Upper lobe of left lung (tissue), 6 donors: Measurements from ENCODE around the gene TADA3. TPM values are rescaled to one million over a fixed set of nuclear protein-coding genes. Genes with fewer than 3 reads are reported as not detected.

Experiments used
- ATAC-seq, 2 donors: fragments of 200-7000 bp; cut with Tn5 transposase; one replicate each; pipeline ENCODE4 v1.9.1; 2022; ENCODE audit warnings: mild to moderate bottlenecking in 2 of 2, moderate library complexity in 2 of 2; ENCODE audit not compliant: low FRiP score in 2 of 2
- DNase-seq, 2 donors: peaks; one replicate each; pipeline ENCODE4 v3.0.0-alpha.2; 2019 to 2020
- H3K27ac ChIP-seq, 4 donors: fragments of 200-600 bp; sonication (generic); one replicate each; pipeline ENCODE4 v1.5.1; 2016 to 2019
- H3K27me3 ChIP-seq, 4 donors: fragments of 200-600 bp; sonication (generic); one replicate each; pipeline ENCODE4 v1.5.1; 2017 to 2019
- H3K36me3 ChIP-seq, 4 donors: fragments of 200-600 bp; sonication (generic); one replicate each; pipeline ENCODE4 v1.5.1; 2016 to 2019
- H3K4me1 ChIP-seq, 4 donors: fragments of 200-600 bp; sonication (generic); one replicate each; pipeline ENCODE4 v1.5.1; 2018 to 2019
- H3K4me3 ChIP-seq, 4 donors: fragments of 200-600 bp; sonication (generic); one replicate each; pipeline ENCODE4 v1.5.1; 2017 to 2019; ENCODE audit warnings: mild to moderate bottlenecking in 2 of 4, moderate library complexity in 1 of 4
- H3K9me3 ChIP-seq, 4 donors: fragments of 200-600 bp; sonication (generic); one replicate each; pipeline ENCODE4 v1.5.1; 2018 to 2019
- EP300 ChIP-seq, 4 donors: sonication (generic); formaldehyde crosslinking; IDR thresholded peaks; one replicate each; pipeline ENCODE4 v1.5.1; 2017; ENCODE audit warnings: antibody characterized with exemption in 4 of 4, control low read depth in 2 of 4
- POLR2A ChIP-seq, 4 donors: fragments of 450-650 bp; IDR thresholded peaks; one replicate each; pipeline ENCODE4 v1.5.1; 2016 to 2017; ENCODE audit warnings: antibody characterized with exemption in 4 of 4, mild to moderate bottlenecking in 2 of 4
- POLR2AphosphoS5 ChIP-seq, 2 donors: sonication (generic); formaldehyde crosslinking; IDR thresholded peaks; one replicate each; pipeline ENCODE4 v1.5.1; 2017; ENCODE audit warnings: antibody characterized with exemption in 2 of 2
- WGBS, 2 donors: methylation state at CpG; one replicate each; pipeline ENCODE4 v1.1.5; 2017 to 2018; 5-methylcytosine and 5-hydroxymethylcytosine counted together
- total RNA-seq, 6 donors: library from RNA; depleted of rRNA in 4 of 6; stranded (reverse); fragments of >200 nt in 4 of 6; gene quantifications; one replicate each; pipeline versions ENCODE4 v1.1.0 to v1.2.1, GENCODE V29; 2016 to 2021
- TF ChIP-seq, protein P1 (sequence below), 6 experiments: fragments of 450-650 bp in 4 of 6; fragments of 200-600 bp in 2 of 6; sonication (generic) in 2 of 6; IDR thresholded peaks; one replicate each; pipeline ENCODE4 v1.5.1; 2016 to 2019; ENCODE audit warnings: antibody characterized with exemption in 6 of 6
- donor health status: DM: no; HTN: no; CAD: no; lungs with moderate emphysema.
- donor health status: DM: no; HTN: yes; CAD: no; lungs with severe emphysema.

Gene TADA3
- total RNA-seq, 6 donors from 2014 or later, result 48.2 to 68.0 (median 60.7) TPM

GRCh38 chr3:9779721-9780457 is 12.4 kb downstream of the TADA3 start:
- H3K27ac ChIP-seq, result peak overlapping the region; percentile 27 to 71 (median 60)

DNA sequence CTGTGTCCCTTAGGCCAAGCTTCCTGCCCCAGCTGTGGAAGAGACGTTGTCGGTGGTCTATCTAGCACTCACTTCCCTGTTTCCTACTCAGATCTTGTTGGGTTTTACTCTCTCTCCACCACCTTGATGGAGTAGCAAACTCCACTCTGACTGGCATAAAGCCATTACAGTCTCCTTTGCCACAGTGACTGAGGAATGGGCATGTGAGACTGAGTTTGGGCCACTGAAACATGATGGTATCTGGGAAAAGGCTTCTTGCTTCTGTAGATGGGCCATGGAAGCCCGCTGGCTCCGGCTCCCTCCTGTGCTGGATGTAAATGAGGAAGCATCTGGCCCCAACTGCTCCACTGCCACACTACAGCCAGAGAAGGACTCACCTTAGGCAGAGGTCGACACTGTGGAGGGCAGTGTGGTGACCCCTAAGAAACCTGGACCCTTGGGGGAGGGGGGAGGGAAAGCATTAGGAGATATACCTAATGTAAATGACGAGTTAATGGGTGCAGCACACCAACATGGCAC is 13.1 kb downstream of the TADA3 start:
- peaks cover 4 to 45% (median 28%) of the 10 kb centered on the region in 4 donors for H3K36me3 ChIP-seq
- no peaks in the 10 kb centered on the region for H3K27me3 ChIP-seq
- H3K9me3 ChIP-seq, result no peaks in the 10 kb centered on the region
- DNase-seq, result peak in 1 of 2 donors; percentile 46
- peak overlapping the region in 2 of 4 donors; percentile 51 to 70 for H3K27ac ChIP-seq
- H3K4me1 ChIP-seq, result peaks cover 0 to 18% (median 6%) of the 10 kb centered on the region in 4 donors
- no peak overlapping the region for H3K4me3 ChIP-seq
- WGBS, 2 donors, result 79 to 80% methylated on average over 6 of the region's 6 CpGs
- TF ChIP-seq POLR2AphosphoS5 (IDR thresholded peaks at IDR 0.05) (no peak), POLR2A (IDR thresholded peaks at IDR 0.05) (no peak), EP300 (IDR thresholded peaks at IDR 0.05) (no peak)
- TF ChIP-seq, protein P1, sequence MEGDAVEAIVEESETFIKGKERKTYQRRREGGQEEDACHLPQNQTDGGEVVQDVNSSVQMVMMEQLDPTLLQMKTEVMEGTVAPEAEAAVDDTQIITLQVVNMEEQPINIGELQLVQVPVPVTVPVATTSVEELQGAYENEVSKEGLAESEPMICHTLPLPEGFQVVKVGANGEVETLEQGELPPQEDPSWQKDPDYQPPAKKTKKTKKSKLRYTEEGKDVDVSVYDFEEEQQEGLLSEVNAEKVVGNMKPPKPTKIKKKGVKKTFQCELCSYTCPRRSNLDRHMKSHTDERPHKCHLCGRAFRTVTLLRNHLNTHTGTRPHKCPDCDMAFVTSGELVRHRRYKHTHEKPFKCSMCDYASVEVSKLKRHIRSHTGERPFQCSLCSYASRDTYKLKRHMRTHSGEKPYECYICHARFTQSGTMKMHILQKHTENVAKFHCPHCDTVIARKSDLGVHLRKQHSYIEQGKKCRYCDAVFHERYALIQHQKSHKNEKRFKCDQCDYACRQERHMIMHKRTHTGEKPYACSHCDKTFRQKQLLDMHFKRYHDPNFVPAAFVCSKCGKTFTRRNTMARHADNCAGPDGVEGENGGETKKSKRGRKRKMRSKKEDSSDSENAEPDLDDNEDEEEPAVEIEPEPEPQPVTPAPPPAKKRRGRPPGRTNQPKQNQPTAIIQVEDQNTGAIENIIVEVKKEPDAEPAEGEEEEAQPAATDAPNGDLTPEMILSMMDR (IDR thresholded peaks at IDR 0.05), result no peak
- no peak for ATAC-seq

More at GRCh38 chr3:9779721-9780457, 12.4 kb downstream of the TADA3 start:
- H3K4me1 ChIP-seq, result peaks cover 0 to 18% (median 6%) of the 10 kb centered on the region in 4 donors
- no peak overlapping the region for H3K4me3 ChIP-seq
- no peaks in the 10 kb centered on the region for H3K9me3 ChIP-seq
- DNase-seq (peak in 1 of 2 donors; percentile 37), ATAC-seq (peak; percentile 59 to 67)
- TF ChIP-seq, protein P1 (IDR thresholded peaks at IDR 0.05), result no peak
- no peak for TF ChIP-seq POLR2A (IDR thresholded peaks at IDR 0.05)
- no peak for TF ChIP-seq EP300 (IDR thresholded peaks at IDR 0.05)
- TF ChIP-seq POLR2AphosphoS5 (IDR thresholded peaks at IDR 0.05), result no peak
- 56 to 58% methylated on average over 7 to 8 of the region's 8 CpGs for WGBS, 2 donors
- H3K27me3 ChIP-seq, result no peaks in the 10 kb centered on the region
- peaks cover 8 to 52% (median 33%) of the 10 kb centered on the region in 4 donors for H3K36me3 ChIP-seq

- ATAC-seq, result peak in 1 of 2 donors; percentile 78
Measured at GRCh38 chr3:9778143-9779074, 13.9 kb downstream of the TADA3 start.

GRCh38 chr3:9777694-9778021 is 14.6 kb downstream of the TADA3 start:
- WGBS, 2 donors, result 76 to 89% methylated on average over 1 of the region's 1 CpG
- Histone ChIP-seq H3K4me3 (no peak overlapping the region), H3K4me1 (peaks cover 0 to 18% (median 6%) of the 10 kb centered on the region in 4 donors), H3K9me3 (no peaks in the 10 kb centered on the region), H3K36me3 (peaks cover 0 to 30% (median 16%) of the 10 kb centered on the region in 4 donors), H3K27me3 (no peaks in the 10 kb centered on the region), H3K27ac (no peak overlapping the region)
- peak in 1 of 2 donors; percentile 16 for ATAC-seq
- TF ChIP-seq POLR2AphosphoS5 (IDR thresholded peaks at IDR 0.05), result no peak
- TF ChIP-seq, protein P1 (IDR thresholded peaks at IDR 0.05), result no peak
- TF ChIP-seq EP300 (IDR thresholded peaks at IDR 0.05), result no peak
- no peak for TF ChIP-seq POLR2A (IDR thresholded peaks at IDR 0.05)
- no peak for DNase-seq

More at GRCh38 chr3:9778143-9779074, 13.9 kb downstream of the TADA3 start:
- Histone ChIP-seq H3K9me3 (no peaks in the 10 kb centered on the region), H3K4me3 (no peak overlapping the region), H3K27me3 (no peaks in the 10 kb centered on the region), H3K27ac (no peak overlapping the region), H3K36me3 (peaks cover 0 to 37% (median 21%) of the 10 kb centered on the region in 4 donors), H3K4me1 (peaks cover 0 to 18% (median 6%) of the 10 kb centered on the region in 4 donors)
- no peak for DNase-seq
- 79 to 81% methylated on average over 5 of the region's 5 CpGs for WGBS, 2 donors
- TF ChIP-seq POLR2AphosphoS5 (IDR thresholded peaks at IDR 0.05) (no peak), POLR2A (IDR thresholded peaks at IDR 0.05) (no peak), EP300 (IDR thresholded peaks at IDR 0.05) (no peak)
- TF ChIP-seq, protein P1 (IDR thresholded peaks at IDR 0.05), result no peak
